Ammon's horn (tissue), 1 donor: ENCODE results near the gene OR2A14.
"Not testable (repeated sequence)": the region's sequence is repeated elsewhere in the genome, so short reads cannot be mapped to it uniquely, and the experiment has no call there.

ENCODE experiments used
- DNase-seq: peaks from one replicate; pipeline ENCODE4 v3.0.0-alpha.2; 2016; ENCODE audit warnings: low spot score

OR2A14 gene, protein sequence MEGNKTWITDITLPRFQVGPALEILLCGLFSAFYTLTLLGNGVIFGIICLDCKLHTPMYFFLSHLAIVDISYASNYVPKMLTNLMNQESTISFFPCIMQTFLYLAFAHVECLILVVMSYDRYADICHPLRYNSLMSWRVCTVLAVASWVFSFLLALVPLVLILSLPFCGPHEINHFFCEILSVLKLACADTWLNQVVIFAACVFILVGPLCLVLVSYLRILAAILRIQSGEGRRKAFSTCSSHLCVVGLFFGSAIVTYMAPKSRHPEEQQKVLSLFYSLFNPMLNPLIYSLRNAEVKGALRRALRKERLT

DNA sequence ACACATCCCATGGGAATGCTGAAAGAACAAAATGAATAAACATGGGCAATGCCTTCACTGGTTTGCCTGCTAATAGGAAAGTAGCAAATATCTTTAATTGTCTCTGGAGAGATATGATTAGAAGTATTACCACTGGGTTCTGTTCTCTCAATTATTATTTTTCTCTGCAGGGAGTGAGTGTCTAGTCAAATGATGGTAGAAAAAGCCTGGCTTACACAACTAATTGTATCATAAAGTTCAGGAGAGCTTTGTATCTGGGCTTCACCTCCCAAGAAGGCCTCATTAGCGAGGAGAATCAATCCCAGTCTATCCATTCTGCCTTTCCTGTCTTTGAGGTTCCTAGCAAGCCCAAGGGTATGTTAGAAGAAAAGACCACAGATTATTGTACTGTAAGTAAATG, at the start of gene OR2A14:
Gene OR2A14, plus strand, starts transcription at position 301 of the 400 bp plus-strand sequence. CDS start 5,937 bp downstream, outside the sequence.
- DNase-seq, result no peak

GRCh38 chr7:144074374-144074773, 48.6 kb upstream of the OR2A14 start:
- DNase-seq, result no peak

DNA sequence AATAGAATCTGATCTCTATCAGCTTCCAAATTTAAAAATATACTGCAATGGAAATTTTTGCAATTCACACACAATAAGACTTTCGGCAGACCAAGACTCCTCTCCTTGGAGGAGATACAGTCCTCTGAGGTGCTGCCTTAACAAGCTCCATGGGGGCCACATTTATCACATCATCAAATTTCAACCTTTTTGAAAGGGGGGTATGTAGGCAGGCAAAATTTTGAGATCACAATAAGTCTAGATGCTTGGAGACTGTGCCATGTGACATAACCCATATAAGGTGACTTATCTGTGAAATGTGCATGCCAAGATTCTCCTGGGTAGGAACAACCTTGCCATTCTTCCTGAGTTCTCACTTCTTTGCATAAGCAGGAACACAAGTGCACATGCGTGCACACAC, 37.0 kb upstream of the OR2A14 start, which contains the start of gene OR2A12:
Gene OR2A12, plus strand, starts transcription at position 301 of the 400 bp plus-strand sequence. CDS start 8,830 bp downstream, outside the sequence.
- no peak for DNase-seq

DNA sequence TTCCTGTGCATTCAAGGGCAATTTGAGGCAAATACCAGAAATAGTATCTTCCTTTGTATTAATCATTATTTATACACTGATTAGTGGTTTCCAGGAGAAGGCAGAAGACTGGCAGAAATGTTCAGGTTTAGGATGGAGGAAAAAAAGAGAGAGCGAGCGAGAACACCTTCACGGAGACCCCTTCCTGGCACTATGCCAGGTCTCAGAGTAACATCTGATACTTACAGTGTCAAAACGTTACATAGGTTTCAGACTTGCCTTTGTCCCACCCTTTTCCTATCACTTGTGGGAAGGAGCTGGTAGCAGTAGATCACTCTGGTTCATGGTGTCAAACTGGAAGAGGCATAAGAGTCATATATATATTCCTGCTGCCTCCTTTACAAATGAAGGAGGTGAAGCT, 36.2 kb upstream of the OR2A14 start:
- no peak for DNase-seq

GRCh38 chr7:144087230-144087629, 35.7 kb upstream of the OR2A14 start:
- DNase-seq, result no peak

DNA sequence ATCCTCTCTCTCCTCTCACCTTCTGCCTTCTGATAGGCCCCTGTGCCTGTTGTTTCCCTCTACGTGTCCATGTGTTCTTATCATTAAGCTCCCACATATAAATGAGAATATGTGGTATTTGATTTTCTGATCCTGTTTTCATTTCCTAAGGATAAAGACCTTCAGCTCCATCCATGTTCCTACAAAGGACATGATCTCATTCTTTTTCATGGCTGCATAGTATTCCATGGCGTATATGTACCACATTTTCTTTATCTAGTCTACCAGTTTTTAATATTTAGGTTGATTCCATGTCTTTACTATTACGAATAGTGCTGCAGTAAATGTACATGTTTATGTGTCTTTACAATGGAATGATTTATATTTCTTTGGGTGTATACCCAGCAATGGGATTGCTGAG, 32.3 kb upstream of the OR2A14 start:
- DNase-seq, result no peak

DNA sequence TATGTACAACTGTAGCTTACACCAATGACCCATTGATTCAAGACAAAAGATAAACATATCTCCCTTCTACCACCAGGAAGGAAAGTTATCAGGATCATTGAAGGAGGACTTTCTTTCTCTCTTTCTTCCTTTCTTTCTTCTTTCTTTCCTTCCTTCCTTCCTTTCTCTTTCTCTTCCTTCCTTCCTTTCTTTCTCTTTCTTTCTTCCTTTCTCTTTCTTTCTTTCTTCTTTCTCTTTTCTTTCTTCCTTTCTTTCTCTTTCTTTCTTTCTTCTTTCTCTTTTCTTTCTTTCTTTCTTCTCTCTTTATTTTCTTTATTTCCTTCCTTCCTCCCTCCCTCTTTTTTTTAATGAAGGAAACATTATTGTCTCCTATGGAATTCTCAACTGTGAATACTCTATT, 24.2 kb upstream of the OR2A14 start:
- DNase-seq, result no peak

DNA sequence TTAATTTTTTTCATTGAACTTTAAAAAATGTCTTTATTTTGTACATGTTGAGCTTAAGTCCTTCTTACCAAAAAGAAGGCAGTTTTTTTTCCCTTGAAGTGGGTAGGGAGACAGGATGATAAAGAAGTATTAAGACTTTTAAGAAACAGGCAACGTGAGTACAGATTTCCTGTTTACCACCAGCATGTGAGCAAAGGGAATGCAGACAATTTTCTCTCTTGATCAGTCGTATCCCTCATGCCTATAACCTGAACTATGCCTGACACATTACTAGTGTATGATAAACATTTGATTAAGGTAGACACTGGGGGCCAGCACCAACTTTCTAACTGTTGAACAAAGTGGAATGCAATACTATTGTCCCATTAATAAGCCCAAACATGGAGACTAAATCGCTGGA, 22.4 kb upstream of the OR2A14 start:
- no peak for DNase-seq

DNA sequence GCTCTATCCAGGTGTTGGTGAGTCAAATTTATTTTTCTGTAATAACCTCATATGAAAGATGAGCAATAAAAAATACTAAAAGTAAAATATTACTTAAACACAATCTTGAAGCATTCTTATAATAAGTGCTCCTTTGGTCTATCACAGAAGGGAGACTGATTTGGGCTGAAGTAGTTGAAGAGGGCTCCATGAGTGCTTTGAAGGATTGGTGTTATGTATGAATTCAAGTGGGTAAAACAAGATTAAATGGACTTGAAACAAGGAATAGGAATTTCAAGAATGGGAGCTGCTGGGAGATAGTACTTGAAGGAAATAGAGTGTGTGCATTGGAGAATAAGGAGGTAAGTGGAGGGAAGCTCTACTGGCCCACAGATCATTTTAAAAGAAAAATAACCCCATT, 20.9 kb upstream of the OR2A14 start:
- no peak for DNase-seq

GRCh38 chr7:144105211-144105610, 17.8 kb upstream of the OR2A14 start:
- DNase-seq, result no peak

- DNase-seq, result no peak
Measured at GRCh38 chr7:144109283-144109682, 13.7 kb upstream of the OR2A14 start, which contains the start of gene OR2A2. Gene OR2A2, plus strand, starts transcription at chr7:144109583. Its CDS starts 0 bp downstream, at chr7:144109583.

- DNase-seq, result no peak
Measured at GRCh38 chr7:144110272-144110671, 12.7 kb upstream of the OR2A14 start.

DNA sequence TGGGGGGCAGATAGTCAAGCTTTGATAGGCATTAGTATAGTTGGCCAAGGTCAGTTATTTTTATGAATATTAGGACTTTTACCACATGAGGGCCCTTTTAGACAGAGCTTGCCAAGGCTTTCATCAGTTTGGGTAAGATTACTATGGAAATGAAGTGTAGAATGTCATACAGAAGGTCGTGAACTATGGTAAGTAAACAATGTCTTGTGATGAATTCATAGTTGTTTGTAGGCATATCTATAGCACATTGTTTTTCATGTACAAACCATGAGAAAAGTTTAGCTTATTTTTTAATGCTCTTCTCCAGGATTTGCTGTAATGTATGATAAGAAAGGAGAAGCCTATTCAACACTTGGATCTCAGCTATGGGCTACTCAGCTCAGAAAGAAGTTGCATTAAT, 9.3 kb upstream of the OR2A14 start:
- no peak for DNase-seq

- DNase-seq, result no peak
Measured at GRCh38 chr7:144118341-144118740, 4.6 kb upstream of the OR2A14 start.

GRCh38 chr7:144127714-144128334, 4.8 kb downstream of the OR2A14 start:
- DNase-seq, result peak; percentile 70

- not testable (repeated sequence) for DNase-seq
Measured at GRCh38 chr7:144129601-144130000, 6.6 kb downstream of the OR2A14 start.

GRCh38 chr7:144130730-144131129, 7.8 kb downstream of the OR2A14 start:
- no peak for DNase-seq

GRCh38 chr7:144132262-144132661, 9.3 kb downstream of the OR2A14 start:
- DNase-seq, result no peak

- no peak for DNase-seq
Measured at GRCh38 chr7:144133307-144133706, 10.3 kb downstream of the OR2A14 start.

DNA sequence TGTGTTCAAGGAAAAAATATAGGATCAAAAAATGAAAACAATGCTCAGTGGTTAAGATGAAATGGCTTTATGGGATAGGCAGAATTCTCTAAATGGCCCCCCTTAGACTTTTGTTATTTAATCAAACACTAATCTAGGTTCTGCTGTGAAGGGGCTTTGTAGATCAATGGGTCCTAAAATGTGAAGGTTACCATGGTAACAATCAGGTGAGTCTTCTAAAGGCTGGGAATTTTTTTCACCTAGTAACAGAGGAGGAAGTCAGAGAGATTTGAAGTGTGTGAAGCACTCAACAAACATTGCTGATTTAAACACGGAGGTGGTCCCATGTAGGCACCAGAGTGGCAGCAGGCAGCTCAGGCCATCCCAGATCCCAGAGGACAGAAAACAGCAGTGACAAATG, 11.1 kb downstream of the OR2A14 start:
- DNase-seq, result no peak

- no peak for DNase-seq
Measured at GRCh38 chr7:144137501-144137900, 14.5 kb downstream of the OR2A14 start.

DNA sequence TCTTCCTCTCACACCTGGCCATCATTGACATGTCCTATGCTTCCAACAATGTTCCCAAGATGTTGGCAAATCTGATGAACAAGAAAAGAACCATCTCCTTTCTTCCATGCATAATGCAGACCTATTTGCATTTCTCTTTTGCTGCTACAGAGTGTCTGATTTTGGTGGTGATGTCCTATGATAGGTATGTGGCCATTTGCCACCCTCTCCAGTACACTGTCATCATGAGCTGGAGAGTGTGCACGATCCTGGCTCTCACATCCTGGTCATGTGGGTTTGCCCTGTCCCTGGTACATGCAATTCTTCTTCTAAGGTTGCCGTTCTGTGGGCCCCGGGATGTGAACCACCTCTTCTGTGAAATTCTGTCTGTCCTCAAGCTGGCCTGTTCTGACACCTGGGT, 19.2 kb downstream of the OR2A14 start:
- no peak for DNase-seq

GRCh38 chr7:144144426-144144825, 21.4 kb downstream of the OR2A14 start:
- DNase-seq, result no peak
